ENCODE data around the gene SLC39A1.
"Not testable (repeated sequence)": the region's sequence is repeated elsewhere in the genome, so short reads cannot be mapped to it uniquely, and the experiment has no call there.

The SLC39A1 gene

DNA sequence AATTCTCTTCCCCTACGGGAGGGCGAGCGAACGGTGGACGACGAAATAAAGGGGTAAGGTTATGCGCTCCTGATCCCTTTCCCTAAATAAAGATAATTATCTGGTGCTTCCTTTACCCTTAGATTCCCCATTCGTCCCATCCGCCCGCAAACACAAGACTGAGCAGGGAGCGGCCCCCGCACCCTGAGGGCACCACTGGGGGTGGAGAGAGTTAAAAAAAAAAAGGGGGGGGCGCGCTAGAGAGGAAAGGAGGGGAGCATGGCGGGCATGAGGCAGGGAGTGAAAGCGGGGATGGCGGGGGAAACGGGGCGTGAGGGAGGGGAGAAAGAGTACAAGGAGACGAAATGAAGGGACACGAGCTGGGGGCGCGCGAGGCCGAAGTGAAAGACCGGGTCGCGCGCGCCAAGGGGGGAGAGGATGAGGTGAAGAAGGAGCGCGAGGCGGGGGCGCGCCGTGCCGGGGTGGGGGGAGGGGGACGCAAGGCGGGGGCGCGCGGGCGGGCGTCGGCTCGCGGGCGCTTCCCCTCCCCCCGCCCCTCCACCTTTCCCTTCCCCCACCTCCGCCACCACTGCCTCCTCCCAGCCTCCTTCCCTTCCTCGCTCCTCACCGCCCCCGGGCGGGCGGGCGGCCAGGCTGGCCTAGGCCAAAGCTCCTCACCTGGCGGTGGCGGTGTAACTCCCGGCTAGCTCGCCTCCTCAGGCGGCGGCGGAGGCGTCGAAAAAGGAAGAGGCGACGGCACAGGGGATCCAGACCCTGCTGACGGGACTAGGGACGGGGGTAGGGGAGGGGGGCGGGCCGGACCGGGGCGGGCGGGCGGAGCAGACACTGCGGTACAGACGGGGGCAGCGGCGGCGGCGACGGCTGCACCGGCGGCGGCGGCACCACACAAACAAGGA lies 41.0 kb downstream of the SLC39A1 start:
- no peak for DNase-seq (ENCODE audit: low spot score)
- TF ChIP-seq CTCF (IDR thresholded peaks at IDR 0.05; ENCODE audit: borderline replicate concordance, control extremely low read depth, extremely low read depth, insufficient read depth, missing control alignments) = peak; percentile 30
- in situ Hi-C loops (cut with MboI; ENCODE audit: low sequenced_read_pairs, unreplicated experiment) = no loop called here

GRCh38 chr1:153921803-153922075 lies 41.6 kb downstream of the SLC39A1 start:
- TF ChIP-seq CTCF (IDR thresholded peaks at IDR 0.05; ENCODE audit: borderline replicate concordance, control extremely low read depth, extremely low read depth, insufficient read depth, missing control alignments) = no peak
- in situ Hi-C loops (cut with MboI; ENCODE audit: low sequenced_read_pairs, unreplicated experiment) = no loop called here
- no peak for DNase-seq (ENCODE audit: low spot score)

GRCh38 chr1:153921080-153921802 lies 42.1 kb downstream of the SLC39A1 start:
- TF ChIP-seq CTCF (IDR thresholded peaks at IDR 0.05; ENCODE audit: borderline replicate concordance, control extremely low read depth, extremely low read depth, insufficient read depth, missing control alignments) = no peak
- in situ Hi-C loops (cut with MboI; ENCODE audit: low sequenced_read_pairs, unreplicated experiment) = no loop called here
- no peak for DNase-seq (ENCODE audit: low spot score)

- peak; percentile 32 for TF ChIP-seq CTCF (IDR thresholded peaks at IDR 0.05; ENCODE audit: borderline replicate concordance, control extremely low read depth, extremely low read depth, insufficient read depth, missing control alignments)
- DNase-seq (ENCODE audit: low spot score) = peak; percentile 29
- in situ Hi-C loops (cut with MboI; ENCODE audit: low sequenced_read_pairs, unreplicated experiment) = no loop called here
Observed at GRCh38 chr1:153919876-153920852, 43.2 kb downstream of the SLC39A1 start.

- DNase-seq (ENCODE audit: low spot score) = no peak
- no peak for TF ChIP-seq CTCF (IDR thresholded peaks at IDR 0.05; ENCODE audit: borderline replicate concordance, control extremely low read depth, extremely low read depth, insufficient read depth, missing control alignments)
- in situ Hi-C loops (cut with MboI; ENCODE audit: low sequenced_read_pairs, unreplicated experiment) = no loop called here
Observed at GRCh38 chr1:153916297-153916696, 47.0 kb downstream of the SLC39A1 start.

DNA sequence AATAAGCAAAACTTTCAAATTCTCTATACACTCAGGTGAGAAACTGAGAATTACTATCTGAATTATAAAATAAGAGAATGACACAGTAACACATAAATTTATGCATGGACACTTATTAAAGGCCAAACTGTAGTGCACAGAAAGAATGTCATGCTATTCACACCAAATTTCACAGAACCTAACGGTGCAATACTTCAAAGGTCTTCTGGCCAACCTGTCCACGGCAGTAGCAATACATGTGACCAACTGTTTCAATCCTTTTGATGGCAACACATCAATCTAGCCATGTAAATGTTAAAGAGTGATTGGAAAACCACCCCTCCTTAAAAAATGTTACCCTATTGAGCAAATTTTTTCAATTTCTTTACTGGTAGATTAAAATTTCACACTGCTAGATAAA lies 51.0 kb downstream of the SLC39A1 start:
- no peak for DNase-seq (ENCODE audit: low spot score)
- TF ChIP-seq CTCF (IDR thresholded peaks at IDR 0.05; ENCODE audit: borderline replicate concordance, control extremely low read depth, extremely low read depth, insufficient read depth, missing control alignments) = no peak
- in situ Hi-C loops (cut with MboI; ENCODE audit: low sequenced_read_pairs, unreplicated experiment) = no loop called here

GRCh38 chr1:153910560-153910959 lies 52.8 kb downstream of the SLC39A1 start:
- in situ Hi-C loops (cut with MboI; ENCODE audit: low sequenced_read_pairs, unreplicated experiment); DNase-seq (ENCODE audit: low spot score): not testable (repeated sequence)
